ENCODE results near the gene ATP5F1A.

Gene ATP5F1A

DNA sequence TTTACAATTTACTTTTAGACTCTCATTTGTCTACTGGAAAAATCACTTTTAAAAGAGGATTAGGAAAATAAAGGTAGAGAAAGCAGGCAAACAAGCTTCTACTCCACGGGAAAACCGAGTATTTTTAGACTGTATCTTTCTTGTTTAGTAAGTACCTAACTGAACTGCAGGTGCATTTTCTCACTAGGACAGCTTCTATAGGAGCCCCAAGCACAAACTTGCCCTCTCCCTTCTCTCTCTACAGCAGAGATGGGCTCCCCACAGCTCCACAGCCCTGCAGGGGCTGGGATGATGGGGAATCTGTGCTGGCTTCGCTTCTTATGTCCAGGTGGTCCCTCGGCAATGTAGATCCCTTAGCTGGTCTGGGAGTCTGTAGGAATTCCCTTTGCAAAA, 42.3 kb downstream of the ATP5F1A start:
- no peak overlapping the region for H3K4me3 ChIP-seq (ENCODE audit: insufficient read depth, low read length, poor library complexity, severe bottlenecking)
- no peaks in the 10 kb centered on the region for H4K20me1 ChIP-seq (ENCODE audit: low read depth, low read length)
- no peaks in the 10 kb centered on the region for H3K9me2 ChIP-seq (replicated peaks; ENCODE audit: insufficient read depth, low read length)
- no peaks in the 10 kb centered on the region for H3K36me3 ChIP-seq (ENCODE audit: low read length)
- H3K4me2 ChIP-seq (ENCODE audit: low read depth, low read length, poor library complexity, severe bottlenecking): no peak overlapping the region
- no peaks in the 10 kb centered on the region for H3K9me3 ChIP-seq (ENCODE audit: insufficient read depth, low read length)
- H3F3A ChIP-seq (ENCODE audit: insufficient read depth): no peaks in the 10 kb centered on the region
- no peaks in the 10 kb centered on the region for H3K27me3 ChIP-seq (ENCODE audit: low read length)
- no peak overlapping the region for H2AFZ ChIP-seq (ENCODE audit: low read depth, low read length, severe bottlenecking)
- no peaks in the 10 kb centered on the region for H3K79me2 ChIP-seq (ENCODE audit: insufficient read depth, low read length)
- H3K9ac ChIP-seq (ENCODE audit: low read length): no peak overlapping the region
- no peak overlapping the region for H3K27ac ChIP-seq (ENCODE audit: low read depth, low read length)
- TF ChIP-seq EZH2phosphoT487 (conservative IDR thresholded peaks at IDR 0.05; ENCODE audit: low read length): no peak
- TF ChIP-seq, protein P1, sequence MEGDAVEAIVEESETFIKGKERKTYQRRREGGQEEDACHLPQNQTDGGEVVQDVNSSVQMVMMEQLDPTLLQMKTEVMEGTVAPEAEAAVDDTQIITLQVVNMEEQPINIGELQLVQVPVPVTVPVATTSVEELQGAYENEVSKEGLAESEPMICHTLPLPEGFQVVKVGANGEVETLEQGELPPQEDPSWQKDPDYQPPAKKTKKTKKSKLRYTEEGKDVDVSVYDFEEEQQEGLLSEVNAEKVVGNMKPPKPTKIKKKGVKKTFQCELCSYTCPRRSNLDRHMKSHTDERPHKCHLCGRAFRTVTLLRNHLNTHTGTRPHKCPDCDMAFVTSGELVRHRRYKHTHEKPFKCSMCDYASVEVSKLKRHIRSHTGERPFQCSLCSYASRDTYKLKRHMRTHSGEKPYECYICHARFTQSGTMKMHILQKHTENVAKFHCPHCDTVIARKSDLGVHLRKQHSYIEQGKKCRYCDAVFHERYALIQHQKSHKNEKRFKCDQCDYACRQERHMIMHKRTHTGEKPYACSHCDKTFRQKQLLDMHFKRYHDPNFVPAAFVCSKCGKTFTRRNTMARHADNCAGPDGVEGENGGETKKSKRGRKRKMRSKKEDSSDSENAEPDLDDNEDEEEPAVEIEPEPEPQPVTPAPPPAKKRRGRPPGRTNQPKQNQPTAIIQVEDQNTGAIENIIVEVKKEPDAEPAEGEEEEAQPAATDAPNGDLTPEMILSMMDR (IDR thresholded peaks at IDR 0.05; ENCODE audit: insufficient read depth, low read length, poor library complexity, severe bottlenecking): no peak

DNA sequence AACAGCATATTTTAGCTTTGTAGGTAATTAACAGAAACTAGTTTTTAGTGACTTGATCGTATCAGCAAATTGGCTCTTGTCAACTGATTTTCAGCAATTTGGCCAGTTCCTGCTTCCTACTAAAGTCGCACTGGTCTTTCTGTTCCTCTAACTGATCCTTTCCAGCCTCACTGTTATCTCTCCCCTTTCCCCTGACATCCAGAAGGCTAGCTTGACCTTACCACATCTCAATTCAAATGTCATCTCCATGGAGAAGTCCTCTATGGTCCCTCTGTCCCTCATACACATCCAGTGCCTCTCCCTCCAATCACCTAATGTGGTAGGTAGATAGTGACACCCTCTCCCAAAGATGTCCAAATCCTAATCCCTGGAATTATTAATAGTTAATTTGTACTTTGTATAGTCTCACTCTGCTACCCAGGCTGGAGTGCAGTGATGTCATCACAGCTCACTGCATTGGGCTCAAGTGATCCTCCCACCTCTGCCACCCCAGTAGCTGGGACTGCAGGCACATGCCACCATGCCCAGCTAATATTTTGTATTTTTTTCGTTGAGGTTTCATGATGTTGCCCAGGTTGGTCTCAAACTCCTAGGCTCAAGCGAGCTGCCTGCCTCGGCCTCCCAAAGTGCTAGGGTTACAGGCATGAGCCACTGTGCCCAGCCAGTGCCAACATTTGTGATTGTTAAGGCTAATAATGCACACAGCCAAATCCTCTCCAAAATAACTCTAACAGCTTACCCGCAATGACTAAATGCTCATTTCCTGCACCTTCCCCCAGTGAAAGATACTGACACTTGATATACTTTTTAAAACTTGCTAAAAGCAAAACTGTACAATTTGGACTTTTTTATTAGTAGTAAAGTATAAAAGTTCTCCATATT, 42.9 kb downstream of the ATP5F1A start:
- H3K9me3 ChIP-seq (ENCODE audit: insufficient read depth, low read length): no peaks in the 10 kb centered on the region
- no peaks in the 10 kb centered on the region for H3K79me2 ChIP-seq (ENCODE audit: insufficient read depth, low read length)
- no peak overlapping the region for H3K4me2 ChIP-seq (ENCODE audit: low read depth, low read length, poor library complexity, severe bottlenecking)
- TF ChIP-seq, protein P1 (IDR thresholded peaks at IDR 0.05; ENCODE audit: insufficient read depth, low read length, poor library complexity, severe bottlenecking): no peak
- TF ChIP-seq EZH2phosphoT487 (conservative IDR thresholded peaks at IDR 0.05; ENCODE audit: low read length): no peak
- no peaks in the 10 kb centered on the region for H3K9me2 ChIP-seq (replicated peaks; ENCODE audit: insufficient read depth, low read length)
- H4K20me1 ChIP-seq (ENCODE audit: low read depth, low read length): no peaks in the 10 kb centered on the region
- no peaks in the 10 kb centered on the region for H3K27me3 ChIP-seq (ENCODE audit: low read length)
- no peak overlapping the region for H3K4me3 ChIP-seq (ENCODE audit: insufficient read depth, low read length, poor library complexity, severe bottlenecking)
- H3K27ac ChIP-seq (ENCODE audit: low read depth, low read length): no peak overlapping the region
- H3K36me3 ChIP-seq (ENCODE audit: low read length): no peaks in the 10 kb centered on the region
- no peak overlapping the region for H3K9ac ChIP-seq (ENCODE audit: low read length)
- no peak overlapping the region for H2AFZ ChIP-seq (ENCODE audit: low read depth, low read length, severe bottlenecking)
- no peaks in the 10 kb centered on the region for H3F3A ChIP-seq (ENCODE audit: insufficient read depth)

- H2AFZ ChIP-seq (ENCODE audit: low read depth, low read length, severe bottlenecking): no peak overlapping the region
- no peaks in the 10 kb centered on the region for H3F3A ChIP-seq (ENCODE audit: insufficient read depth)
- no peak overlapping the region for H3K9ac ChIP-seq (ENCODE audit: low read length)
- H3K27me3 ChIP-seq (ENCODE audit: low read length): no peaks in the 10 kb centered on the region
- no peaks in the 10 kb centered on the region for H3K9me3 ChIP-seq (ENCODE audit: insufficient read depth, low read length)
- no peaks in the 10 kb centered on the region for H3K9me2 ChIP-seq (replicated peaks; ENCODE audit: insufficient read depth, low read length)
- H3K4me2 ChIP-seq (ENCODE audit: low read depth, low read length, poor library complexity, severe bottlenecking): no peak overlapping the region
- no peaks in the 10 kb centered on the region for H3K36me3 ChIP-seq (ENCODE audit: low read length)
- no peaks in the 10 kb centered on the region for H4K20me1 ChIP-seq (ENCODE audit: low read depth, low read length)
- H3K4me3 ChIP-seq (ENCODE audit: insufficient read depth, low read length, poor library complexity, severe bottlenecking): no peak overlapping the region
- TF ChIP-seq, protein P1 (IDR thresholded peaks at IDR 0.05; ENCODE audit: insufficient read depth, low read length, poor library complexity, severe bottlenecking): no peak
- no peak for TF ChIP-seq EZH2phosphoT487 (conservative IDR thresholded peaks at IDR 0.05; ENCODE audit: low read length)
- H3K27ac ChIP-seq (ENCODE audit: low read depth, low read length): no peak overlapping the region
- H3K79me2 ChIP-seq (ENCODE audit: insufficient read depth, low read length): no peaks in the 10 kb centered on the region
These were observed 44.6 kb downstream of the ATP5F1A start for GRCh38 chr18:46053368-46054095.
